GM19328 (cell line): ENCODE results near the gene SIM1.

ENCODE experiments used
- ATAC-seq: cut with Tn5 transposase; IDR thresholded peaks from one replicate; pipeline ENCODE4 v1.9.1; 2021; ENCODE audit warnings: mild to moderate bottlenecking, moderate library complexity; ENCODE audit not compliant: unreplicated experiment

Gene SIM1

GRCh38 chr6:100464903-100465700 is at the start of gene SIM1:
Gene SIM1 (minus strand): TSS chr6:100464921. CDS start chr6:100463468, 1,453 bp downstream.
- no peak for ATAC-seq

- ATAC-seq, result no peak
These were observed 47.6 kb upstream of the SIM1 start for GRCh38 chr6:100512203-100512862.

- no peak for ATAC-seq
These were observed 44.4 kb upstream of the SIM1 start for GRCh38 chr6:100509101-100509500.

- no peak for ATAC-seq
These were observed 41.9 kb upstream of the SIM1 start for GRCh38 chr6:100506651-100507050.

GRCh38 chr6:100504786-100505737 is 40.3 kb upstream of the SIM1 start:
- no peak for ATAC-seq

GRCh38 chr6:100503043-100503705 is 38.5 kb upstream of the SIM1 start:
- ATAC-seq, result no peak

GRCh38 chr6:100493206-100493888 is 28.6 kb upstream of the SIM1 start:
- no peak for ATAC-seq

- ATAC-seq, result no peak
These were observed 27.4 kb upstream of the SIM1 start for GRCh38 chr6:100491952-100492670.

GRCh38 chr6:100490065-100490464 is 25.3 kb upstream of the SIM1 start:
- ATAC-seq, result no peak

GRCh38 chr6:100488244-100488643 is 23.5 kb upstream of the SIM1 start:
- ATAC-seq, result no peak

- ATAC-seq, result no peak
These were observed 22.9 kb upstream of the SIM1 start for GRCh38 chr6:100487638-100488037.

- ATAC-seq, result no peak
These were observed 20.5 kb upstream of the SIM1 start for GRCh38 chr6:100485268-100485667.

- peak; percentile 48 for ATAC-seq
These were observed 19.8 kb upstream of the SIM1 start for GRCh38 chr6:100484474-100484873.

GRCh38 chr6:100482698-100483097 is 18.0 kb upstream of the SIM1 start:
- ATAC-seq, result no peak

- ATAC-seq, result peak; percentile 47
These were observed 14.7 kb upstream of the SIM1 start for GRCh38 chr6:100479179-100480035.

- ATAC-seq, result peak; percentile 59
These were observed 11.0 kb upstream of the SIM1 start for GRCh38 chr6:100475554-100476320.

- no peak for ATAC-seq
These were observed 8.5 kb upstream of the SIM1 start for GRCh38 chr6:100473182-100473581.

GRCh38 chr6:100472674-100473073 is 8.0 kb upstream of the SIM1 start:
- ATAC-seq, result peak; percentile 73
